Activated CD4-positive, CD25-positive, alpha-beta regulatory T cell treated with anti-CD3 and anti-CD28 coated beads, Interleukin-2, amount 50 U/mL, for 72 hours (primary cell): ENCODE data around the gene BRD1.
A peak's percentile ranks its signal among the peaks of the same experiment; 100 is the strongest.

ENCODE experiments used
- DNase-seq: peaks from one replicate; pipeline ENCODE4 v3.0.0; 2021

The BRD1 gene

DNA sequence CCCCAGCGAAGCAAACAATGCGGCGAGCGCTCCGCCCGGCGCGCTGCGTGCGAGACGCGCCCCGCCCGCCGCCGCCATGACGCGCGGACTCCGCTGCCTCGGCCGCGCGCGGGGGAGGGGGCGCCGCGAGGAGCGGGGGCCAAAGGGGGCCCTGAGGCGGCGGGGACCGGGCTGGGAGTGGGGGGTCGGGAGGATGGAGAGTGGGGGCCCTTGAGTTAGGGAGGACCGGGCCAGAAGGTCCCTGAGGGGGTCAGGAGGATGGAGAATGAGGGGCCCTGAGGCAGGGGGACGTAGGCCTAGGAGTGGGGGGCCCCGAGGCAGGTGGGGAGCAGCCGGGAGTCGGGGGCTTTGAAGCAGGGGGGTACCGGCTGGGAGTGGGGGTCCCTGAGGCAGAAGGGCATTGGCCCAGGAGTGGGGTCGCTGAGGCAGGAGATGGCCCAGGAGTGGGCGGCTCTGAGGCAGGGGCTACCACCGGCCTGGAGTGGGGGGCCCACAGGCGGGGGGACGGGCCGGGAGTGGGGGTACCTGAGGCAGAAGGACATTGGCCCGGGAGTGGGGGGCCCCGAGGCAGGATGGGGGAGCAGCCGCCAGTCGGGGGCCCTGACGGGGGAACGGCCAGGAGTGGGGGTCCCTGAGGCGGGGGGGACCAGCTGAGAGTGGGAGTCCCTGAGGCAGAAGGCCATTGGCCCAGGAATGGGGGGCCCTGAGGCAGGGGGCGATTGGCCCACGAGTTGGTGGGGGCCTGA is at the start of gene BRD1:
Gene BRD1 (minus strand): TSS at position 21 of the 746 bp plus-strand sequence. CDS start 3,556 bp downstream, outside the sequence.
- DNase-seq: peak; percentile 66

DNA sequence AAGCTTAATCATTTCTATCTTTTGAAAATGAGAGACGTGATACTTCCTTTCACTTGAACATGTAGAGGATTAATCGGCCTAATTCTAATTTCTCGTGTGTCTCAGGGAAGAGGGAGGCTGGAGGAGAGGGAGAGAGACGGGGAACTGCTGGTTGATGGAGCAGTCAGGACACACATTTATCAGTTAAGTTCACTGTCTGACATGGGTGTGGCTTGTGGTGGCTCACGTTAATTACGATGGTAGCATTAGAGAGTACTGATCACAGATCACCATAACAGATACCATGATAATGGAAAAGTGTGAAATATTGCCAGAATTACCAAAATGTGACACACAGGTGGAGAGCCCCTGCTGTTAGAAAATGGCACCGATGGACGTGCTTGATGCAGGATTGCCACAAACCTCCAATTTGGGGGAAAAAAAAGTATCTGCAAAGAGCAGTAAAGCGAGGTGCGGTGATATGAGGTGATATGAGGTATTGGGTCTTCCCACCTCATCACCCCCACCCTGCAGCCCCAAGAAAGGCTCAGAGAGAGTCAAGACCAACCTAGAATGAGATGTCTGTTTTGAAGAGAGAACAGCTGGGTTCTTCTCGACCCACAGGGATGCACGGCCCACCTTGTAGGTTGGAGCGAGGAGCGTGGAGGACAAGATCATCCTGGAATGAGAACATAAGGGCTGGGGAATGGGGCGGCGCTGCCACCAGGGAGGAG is 45.7 kb upstream of the BRD1 start:
- no peak for DNase-seq

DNA sequence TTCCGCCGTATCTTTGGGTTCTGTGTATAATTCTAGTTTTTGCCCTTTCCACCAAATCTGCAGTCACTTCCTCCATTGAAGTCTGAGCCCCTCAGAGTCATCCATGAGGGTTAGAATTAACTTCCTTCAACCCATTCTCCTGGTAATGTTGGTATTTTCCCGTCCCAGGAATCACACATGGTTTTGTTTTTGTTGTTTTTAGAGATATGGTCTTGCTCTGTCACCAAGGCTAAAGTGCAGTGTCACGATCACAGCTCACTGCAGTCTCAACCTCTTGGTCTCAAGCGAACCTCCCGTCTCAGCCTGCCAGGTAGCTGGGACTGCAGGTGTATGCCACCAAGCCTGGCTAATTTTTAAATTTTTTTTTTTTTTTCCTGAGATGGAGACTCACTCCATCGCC is 44.7 kb upstream of the BRD1 start:
- DNase-seq: no peak

DNA sequence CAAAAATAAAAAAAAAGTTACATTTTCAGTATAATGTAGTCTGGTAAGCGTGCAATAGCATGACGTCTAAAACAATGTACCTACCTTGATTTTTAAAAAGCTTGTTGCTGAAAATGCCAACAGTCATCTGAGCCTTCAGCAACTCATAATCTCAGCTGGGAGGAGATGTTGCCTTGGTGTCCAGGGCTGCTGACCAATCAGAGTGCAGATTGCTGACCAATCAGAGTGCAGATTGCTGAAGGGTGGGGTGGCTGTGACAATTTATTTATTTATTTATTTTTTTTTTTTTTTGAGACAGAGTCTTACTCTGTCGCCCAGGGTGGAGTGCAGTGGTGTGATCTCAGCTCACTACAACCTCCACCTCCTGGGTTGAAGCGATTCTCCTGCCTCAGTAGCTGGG is 43.8 kb upstream of the BRD1 start:
- no peak for DNase-seq

DNA sequence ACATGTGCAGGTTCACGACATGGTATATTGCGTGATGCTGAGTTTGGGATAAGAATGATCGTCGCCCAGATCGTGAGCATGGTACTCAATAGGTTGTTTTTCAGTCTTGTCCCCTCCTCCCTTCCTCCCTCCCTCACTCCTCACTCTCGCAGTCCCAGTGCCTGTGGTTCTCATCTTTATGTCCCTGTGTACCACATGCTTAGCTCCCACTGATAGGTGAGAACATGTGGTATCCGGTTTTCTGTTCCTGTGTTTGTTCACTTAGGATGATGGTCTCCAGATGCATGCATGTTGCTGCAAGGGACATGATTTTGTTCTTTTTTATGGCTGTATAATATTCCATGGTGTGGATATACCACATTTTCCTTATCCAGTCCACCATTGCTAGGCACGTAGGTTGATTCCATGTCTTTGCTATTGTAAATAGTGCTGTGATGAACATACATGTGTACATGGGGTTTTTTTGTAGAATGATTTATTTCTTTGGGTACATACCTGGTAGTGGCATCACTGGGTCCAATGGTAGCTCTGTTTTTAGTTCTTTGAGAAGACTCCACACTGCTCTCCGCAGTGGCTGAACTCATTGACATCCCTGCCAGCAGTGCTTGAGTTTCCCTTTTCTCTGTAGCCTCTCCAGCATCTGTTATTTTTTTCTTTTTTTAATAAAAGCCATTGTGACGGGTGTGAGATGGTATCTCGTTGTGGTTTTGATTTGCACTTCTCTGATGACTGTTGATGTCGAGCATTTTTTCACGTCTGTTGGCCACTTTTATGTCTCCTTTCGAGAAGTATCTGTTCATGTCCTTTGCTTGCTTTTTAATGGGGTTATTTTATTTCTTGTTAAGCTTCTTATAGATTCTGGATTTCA is 42.4 kb upstream of the BRD1 start:
- DNase-seq: no peak

DNA sequence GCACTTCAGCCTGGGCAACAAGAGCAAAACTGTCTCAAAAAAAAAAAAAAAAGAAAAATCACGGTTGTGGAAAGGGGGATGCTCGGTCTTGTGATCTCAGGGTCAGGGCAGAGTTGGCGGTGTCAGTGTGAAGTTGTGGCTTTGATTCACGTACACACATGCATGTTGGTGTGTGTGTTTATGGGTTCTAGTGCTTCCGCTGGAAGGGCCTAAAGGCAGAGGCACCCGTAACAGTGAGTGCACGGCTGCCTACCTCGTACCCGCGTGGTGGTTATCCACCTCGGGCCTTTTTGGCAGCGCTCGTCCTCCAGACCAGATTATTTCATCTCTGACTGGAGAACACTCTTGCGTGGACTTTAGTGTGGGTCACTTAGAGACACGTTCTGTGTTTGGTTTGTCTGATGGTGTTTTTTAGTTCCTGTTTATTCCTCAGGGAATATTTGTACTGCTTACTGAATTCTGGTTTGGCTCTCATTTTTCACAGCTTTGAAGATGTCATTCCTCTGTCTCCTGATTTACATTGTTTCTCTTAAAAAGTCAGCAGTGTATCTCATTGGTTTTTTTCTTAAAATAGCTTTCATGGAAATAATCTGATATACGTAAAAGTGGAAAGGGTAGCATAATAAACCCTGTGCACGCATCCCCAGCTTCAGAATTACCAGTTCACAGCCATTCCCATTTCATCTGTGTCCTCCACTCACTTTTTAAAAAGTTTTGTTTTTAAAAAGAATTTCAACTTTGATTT is 41.6 kb upstream of the BRD1 start:
- no peak for DNase-seq

DNA sequence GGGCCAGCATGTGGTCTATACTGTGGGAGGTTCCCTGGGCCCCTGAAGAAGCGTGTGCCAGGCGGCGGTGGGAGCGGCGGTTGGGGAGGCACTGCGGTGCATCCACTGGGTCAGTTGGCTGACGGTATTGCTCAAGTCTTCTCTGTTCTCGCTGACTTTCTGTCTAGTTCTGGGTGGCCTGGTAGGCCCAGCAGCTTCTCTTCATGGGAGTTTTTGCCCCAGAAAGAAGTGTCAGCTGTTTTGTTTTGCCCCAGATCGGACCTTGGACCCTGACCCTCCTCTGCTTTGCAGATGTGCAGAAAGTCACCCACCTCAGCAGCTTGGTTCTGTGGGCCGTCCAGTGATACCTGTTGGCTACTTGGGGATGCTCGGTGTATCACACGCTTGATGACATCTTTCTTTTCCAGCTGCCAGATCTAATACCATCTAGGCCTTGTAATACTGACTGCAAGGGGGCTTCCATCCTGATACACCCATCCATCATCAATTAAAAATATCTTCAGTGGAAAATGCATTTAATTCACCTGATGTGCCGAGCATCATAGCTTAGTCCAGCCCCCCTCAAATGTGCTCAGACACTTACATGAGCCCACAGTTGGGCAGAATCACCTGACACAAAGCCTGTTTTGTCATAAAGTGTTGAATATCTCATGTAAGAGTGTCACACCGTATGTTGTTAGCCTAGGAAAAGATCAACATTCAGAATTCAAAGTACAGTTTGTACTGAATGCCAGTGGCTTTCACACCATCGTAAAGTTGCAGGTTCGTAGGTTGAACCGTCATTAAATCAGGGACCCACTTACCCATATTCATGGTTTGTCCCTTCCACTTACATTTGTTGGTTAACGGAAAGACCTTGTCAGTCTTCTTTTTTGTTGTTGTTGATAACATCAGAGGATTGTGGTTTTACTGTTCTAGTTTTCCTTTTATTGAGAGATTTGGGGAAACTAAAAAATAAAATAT is 39.9 kb upstream of the BRD1 start:
- no peak for DNase-seq

DNA sequence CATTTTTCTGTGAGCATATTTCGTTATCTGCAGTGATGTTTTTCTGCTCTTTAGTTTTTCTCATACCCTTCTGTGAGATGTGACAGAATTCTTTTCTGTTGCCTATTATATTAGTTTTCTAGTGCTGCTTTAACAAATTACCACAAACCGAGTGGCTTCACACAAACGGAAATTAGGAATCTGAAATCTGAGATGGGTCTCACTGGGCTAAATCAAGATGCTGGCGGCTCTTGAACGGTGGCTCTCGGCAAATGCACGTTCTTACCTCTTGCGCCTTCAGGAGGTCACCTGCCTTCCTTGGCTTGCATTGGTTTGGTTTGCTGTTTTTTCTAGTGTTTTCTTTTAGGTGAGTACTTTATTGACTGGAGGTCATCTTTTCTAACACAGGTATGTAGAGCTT is 39.0 kb upstream of the BRD1 start:
- no peak for DNase-seq

DNA sequence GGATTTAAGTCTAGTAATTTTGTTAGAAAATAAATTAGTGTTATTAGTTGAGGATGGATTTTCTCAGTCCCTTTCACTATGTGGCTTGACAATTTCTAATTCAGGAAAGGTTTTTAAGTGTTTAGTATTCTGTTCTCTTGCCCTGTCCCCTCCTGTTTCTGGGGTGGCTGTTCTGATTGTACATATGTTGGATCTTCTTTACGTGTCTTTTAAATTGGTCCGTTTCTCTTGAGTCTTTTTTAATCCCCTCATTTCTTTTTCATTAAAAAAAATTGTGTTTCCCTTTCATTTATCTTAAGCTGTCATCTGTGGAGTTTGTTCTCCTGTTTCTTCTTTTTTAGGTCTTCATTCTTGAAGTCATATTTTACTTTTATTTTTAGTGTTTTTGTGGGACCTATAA is 38.5 kb upstream of the BRD1 start:
- DNase-seq: no peak

DNA sequence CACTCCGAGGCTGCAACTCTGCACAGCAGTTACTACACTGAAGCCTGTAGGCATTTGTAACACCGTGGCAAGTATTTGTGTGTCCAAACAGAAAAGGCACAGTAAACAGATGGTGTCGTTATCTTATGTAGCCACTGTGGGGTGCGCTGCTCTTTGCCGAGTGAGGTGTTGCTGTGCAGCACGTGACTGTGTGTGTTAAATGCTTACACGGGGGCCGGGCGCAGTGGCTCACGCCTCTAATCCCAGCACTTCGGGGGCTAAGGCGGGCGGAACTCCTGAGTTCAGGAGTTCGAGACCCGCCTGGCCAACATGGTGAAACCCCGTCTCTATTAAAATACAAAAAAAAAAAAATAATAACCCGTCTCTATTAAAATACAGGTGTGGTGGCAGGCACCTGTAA is 37.5 kb upstream of the BRD1 start:
- DNase-seq: no peak

DNA sequence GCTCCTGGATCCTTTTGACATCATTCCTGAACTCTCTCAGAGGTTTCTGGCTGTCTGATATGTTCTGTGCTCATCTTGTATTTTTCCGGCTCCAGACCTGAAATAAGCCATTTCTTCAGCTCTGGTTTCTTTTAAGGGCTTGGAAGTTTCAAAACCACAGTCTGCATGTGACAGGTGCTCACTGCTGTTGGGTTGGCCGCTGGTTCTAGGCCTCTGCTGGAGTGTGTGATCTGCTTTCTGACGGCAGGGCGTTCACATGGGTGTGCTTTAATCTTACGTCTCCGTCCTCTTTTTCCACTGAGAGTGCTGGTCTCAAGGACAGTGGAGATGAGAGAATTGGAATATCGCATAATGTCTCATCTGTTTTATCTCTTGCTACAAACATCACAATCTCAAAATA is 36.3 kb upstream of the BRD1 start:
- no peak for DNase-seq

DNA sequence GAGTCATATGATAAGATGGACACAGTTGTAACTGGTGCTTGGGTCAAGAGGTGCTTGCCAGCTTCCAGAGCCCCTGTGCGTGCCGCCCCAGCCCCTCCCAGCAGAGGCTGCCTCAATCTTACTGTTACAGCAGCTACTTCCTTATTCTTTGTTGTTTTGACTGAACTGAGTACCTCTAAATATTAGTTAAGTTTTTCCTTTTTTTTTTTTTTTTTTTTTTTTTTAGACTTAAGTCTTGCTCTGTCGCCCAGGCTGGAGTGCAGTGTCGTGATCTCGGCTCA is 34.8 kb upstream of the BRD1 start:
- no peak for DNase-seq

DNA sequence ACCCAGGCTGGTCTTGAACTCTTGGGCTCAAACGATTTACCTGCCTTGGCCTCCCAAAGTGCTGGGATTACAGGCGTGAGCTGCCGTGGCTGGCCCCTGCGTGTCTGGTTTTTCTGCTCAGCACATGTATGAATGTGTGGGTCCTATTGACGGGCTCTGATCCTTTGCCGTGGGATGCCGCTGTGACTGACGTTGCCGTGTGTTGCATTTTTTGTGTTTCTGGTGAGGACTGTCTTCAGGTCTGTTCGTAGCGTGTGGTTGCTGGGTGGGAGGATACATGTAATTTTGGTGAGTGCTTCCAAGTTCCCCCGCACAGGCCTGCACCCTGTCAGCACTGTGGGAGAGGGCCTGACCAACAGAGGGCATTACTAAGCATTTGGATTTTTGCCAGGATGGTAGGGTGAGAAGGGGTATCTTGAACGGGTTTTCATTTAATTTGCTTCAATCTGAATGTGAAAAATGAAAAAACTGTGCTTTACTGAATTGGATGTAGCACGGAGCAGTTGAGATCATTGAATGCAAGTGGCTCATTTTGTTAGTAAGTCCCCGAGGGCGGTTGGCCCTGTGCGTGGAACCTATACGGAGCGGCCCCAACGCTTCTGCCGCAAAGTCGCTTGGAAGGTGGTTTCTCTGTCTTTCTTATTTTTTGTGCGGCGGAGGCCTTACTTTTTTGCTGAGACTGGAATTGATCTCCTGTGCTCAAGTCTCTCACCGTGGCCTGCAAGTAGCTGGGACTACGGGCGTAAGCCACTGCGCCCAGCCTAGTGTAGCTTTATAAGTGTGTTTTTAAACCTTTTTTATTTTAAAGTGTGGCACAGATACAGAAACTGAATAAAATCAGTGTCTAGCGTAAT is 34.2 kb upstream of the BRD1 start:
- no peak for DNase-seq

DNA sequence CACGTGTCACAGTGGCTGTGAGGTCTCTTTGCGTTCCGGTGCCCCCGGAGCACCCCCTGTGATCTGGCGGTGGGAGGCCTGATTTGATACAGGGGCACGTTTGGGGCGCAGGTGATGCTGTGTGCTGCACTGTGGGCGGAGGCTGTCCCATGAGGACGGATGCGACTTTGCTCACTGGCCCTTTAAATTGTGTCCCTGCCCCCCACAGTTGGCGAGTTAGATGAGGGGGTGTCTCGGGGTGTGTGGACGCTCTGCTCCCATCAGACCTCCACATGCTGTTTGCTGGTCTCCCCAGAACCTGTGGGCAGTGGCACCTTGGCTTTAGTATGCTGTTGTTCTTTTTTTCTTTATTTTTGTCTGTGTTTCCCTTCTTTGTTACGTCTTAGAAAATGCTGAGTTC is 31.2 kb upstream of the BRD1 start:
- DNase-seq: no peak

DNA sequence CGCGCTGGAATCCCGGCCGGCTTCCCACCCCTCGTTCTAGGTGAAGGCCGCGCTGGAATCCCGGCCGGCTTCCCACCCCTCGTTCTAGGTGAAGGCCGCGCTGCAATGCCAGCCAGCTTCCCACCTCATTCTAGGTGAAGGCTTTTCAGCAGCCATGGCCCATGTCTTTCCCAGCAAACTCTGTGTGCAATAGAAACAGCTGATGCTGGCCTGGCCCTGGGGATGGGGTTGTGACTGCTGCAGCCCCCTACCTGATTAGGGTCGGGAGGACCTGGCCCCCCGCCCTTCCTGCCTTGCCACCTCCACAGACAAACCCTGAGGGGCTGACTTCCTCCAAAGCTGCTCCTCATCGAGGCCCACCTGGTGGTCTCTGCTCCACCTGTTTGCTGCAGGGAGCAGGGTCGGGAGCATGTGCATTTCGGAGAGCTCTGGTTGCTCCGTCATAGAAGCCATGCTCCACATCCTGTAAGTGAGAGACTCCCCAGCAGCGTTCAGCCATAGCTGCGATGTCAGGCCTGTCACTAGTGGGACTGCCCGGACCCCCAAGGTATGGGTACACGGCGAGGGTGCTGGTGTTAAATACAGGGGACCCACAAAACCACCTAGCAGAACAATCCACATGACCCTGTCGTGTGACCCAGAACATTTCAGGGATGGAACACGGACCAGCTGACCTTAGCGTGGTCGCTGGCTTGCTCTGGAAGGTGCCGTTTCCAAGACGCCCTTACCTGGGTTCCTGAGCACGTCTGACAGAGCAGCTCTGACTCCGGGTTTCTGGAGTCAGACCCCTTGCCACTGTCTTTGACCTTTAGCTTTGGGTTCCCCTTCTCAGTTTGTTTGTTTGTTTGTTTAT is 29.3 kb upstream of the BRD1 start:
- no peak for DNase-seq

DNA sequence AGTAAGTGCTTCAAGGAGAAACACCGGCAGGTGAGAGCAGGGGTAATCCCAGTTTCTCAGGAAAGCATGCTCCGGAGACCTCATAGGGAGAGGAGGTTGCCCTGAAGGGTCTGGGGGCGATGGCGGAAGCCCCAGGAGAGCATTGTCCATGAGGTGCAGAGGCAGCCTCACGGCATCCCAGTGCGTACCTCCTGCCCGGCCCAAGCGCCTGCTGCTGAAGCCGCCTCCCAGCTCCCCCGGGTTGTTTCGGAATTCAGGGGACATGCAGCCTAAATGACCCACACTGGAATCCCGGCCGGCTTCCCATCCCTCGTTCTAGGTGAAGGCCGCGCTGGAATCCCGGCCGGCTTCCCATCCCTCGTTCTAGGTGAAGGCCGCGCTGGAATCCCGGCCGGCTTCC is 28.7 kb upstream of the BRD1 start:
- no peak for DNase-seq

DNA sequence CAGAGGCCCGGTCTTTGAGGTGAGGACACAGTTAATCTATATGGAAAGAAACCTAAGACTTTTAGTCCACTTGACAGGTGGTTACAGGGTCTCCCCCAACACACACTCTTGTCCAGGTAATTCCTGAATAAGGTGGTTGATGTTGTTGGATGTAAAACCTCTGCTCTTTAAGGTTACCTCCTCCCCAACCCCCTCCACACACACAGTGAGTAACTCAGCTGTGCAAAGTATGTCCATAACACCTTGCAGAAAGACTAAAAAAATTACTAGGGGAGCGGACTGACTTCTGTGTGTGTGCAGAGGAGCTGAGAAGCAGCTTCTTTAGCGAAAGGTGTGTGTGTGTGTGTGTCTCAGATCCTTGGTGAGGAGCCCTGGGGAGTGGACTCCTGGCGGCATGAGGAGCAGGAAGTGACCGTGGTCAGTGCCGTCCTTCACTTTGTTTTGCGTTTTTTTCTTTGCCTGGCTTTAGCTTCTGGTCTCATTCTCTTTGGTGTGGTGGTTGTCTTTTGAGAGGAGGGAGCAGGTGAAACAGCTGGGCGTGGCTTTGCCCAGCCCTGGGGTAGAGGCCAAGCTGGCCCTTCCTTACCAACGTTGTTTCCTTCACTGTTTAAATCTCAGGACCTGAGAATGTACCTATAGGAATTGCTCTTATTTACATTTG is 27.7 kb upstream of the BRD1 start:
- no peak for DNase-seq

DNA sequence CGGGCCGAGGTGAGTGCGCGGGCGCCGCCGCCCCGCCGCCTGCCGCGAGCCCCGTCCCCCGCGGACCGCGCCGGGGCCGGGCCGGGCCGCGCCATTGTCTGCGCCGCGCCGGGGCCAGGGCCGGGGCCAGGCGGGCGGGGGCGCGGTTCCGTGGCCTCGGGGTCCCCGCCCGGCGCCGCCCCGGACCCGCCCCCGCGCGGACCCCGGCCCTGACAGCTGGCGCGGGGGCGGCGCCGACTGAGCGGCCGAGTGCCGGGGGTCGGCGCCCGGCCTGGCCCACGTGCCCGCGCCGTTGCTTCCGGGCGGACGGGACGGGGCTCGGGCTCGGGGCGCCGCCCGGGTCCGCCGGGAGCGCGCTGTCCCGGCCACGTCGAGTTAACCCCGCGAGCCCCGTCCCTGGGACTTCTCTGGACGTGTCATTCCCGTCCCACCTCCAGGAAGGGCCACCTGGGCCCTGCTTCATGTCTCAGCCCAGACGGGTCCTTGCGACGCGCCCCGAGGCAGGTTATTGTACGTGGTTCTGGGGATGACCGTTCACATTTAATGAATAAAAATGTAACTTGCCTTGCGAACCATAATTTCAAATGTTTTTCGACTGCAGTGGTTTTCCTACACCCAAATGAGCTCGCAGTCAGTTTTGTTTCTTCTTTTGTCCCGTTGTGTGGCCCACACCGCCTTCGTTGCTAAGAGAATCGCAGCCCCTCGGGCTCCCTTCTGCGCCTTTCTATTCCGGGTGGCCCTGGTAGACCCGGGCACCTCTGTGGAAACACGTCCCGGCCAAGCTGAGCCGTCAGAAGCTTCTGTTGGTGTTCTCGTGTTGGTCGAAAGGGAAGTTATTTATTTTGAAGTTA is 26.5 kb upstream of the BRD1 start:
- peak; percentile 43 for DNase-seq
